PC-9 (cell line): ENCODE results near the gene ZNF565. TPM values are rescaled to one million over a fixed set of nuclear protein-coding genes. Genes with fewer than 3 reads are reported as not detected.
A peak's percentile ranks its signal among the peaks of the same experiment; 100 is the strongest.

ENCODE experiments used
- BruUV-seq: library from RNA; stranded (reverse); fragments of 400-500 nt; replicated peaks from 2 replicates; lab custom pipeline; 2021; lab: Mats Ljungman, UMichigan
- CTCF ChIA-PET: fragments of 300-600 bp; sonication (Branson Sonifier 250); formaldehyde crosslinking; loops from one replicate; lab custom pipeline; 2022; ENCODE audit warnings: antibody characterized with exemption; lab: Charles Lee
- POLR2A ChIA-PET: fragments of 300-600 bp; sonication (Branson Sonifier 250); formaldehyde crosslinking; loops from one replicate; lab custom pipeline; 2022; ENCODE audit warnings: antibody characterized with exemption; ENCODE audit not compliant: unreplicated experiment; lab: Charles Lee
- DNase-seq, 2 experiments: peaks; one replicate each; pipeline versions ENCODE4 v3.0.0 to v3.0.0-alpha.2; 2015 to 2022; ENCODE audit warnings: mixed read lengths in 1 of 2
- H2AFZ ChIP-seq: fragments of 200-600 bp; sonication (generic); 2 replicates; pipeline ENCODE4 v1.8.1; 2017; ENCODE audit warnings: antibody characterized with exemption
- H3F3A ChIP-seq: fragments of 200-600 bp; sonication (generic); 2 replicates; pipeline ENCODE4 v1.8.1; 2017; ENCODE audit warnings: antibody characterized with exemption, mild to moderate bottlenecking, low read depth; ENCODE audit not compliant: insufficient read depth
- H3K27ac ChIP-seq: fragments of 200-600 bp; sonication (generic); 2 replicates; pipeline ENCODE4 v1.6.1; 2016; ENCODE audit warnings: mixed run types
- H3K27me3 ChIP-seq: fragments of 200-600 bp; sonication (generic); 2 replicates; pipeline ENCODE4 v1.6.1; 2016; ENCODE audit warnings: low read depth, mixed run types; ENCODE audit not compliant: insufficient read depth
- H3K36me3 ChIP-seq: fragments of 200-600 bp; sonication (generic); 2 replicates; pipeline ENCODE4 v1.6.1; 2016; ENCODE audit warnings: low read depth, mixed run types
- H3K4me1 ChIP-seq: fragments of 200-600 bp; sonication (generic); replicated peaks from 2 replicates; pipeline ENCODE4 v1.6.1; 2016; ENCODE audit warnings: mixed run types; ENCODE audit not compliant: insufficient read depth
- H3K4me2 ChIP-seq: fragments of 200-600 bp; sonication (generic); 2 replicates; pipeline ENCODE4 v1.6.1; 2017; ENCODE audit warnings: mixed run types
- H3K4me3 ChIP-seq: fragments of 200-600 bp; sonication (generic); 2 replicates; pipeline ENCODE4 v1.6.1; 2016; ENCODE audit warnings: mixed run types
- H3K79me2 ChIP-seq: fragments of 200-600 bp; sonication (generic); 2 replicates; pipeline ENCODE4 v1.6.1; 2017; ENCODE audit warnings: low read depth, mixed run types
- H3K9me2 ChIP-seq: fragments of 200-600 bp; sonication (generic); 2 replicates; pipeline ENCODE4 v1.8.1; 2017; ENCODE audit warnings: mild to moderate bottlenecking; ENCODE audit not compliant: insufficient read depth
- H3K9me3 ChIP-seq: fragments of 200-600 bp; sonication (generic); 2 replicates; pipeline ENCODE4 v1.8.1; 2016; ENCODE audit warnings: low read depth; ENCODE audit not compliant: insufficient read depth
- H4K20me1 ChIP-seq: fragments of 200-600 bp; sonication (generic); 2 replicates; pipeline ENCODE4 v1.8.1; 2017; ENCODE audit not compliant: insufficient read depth
- CTCF ChIP-seq: fragments of 200-600 bp; sonication (generic); conservative IDR thresholded peaks from 2 replicates; pipeline ENCODE4 v1.6.1; 2017; ENCODE audit warnings: mixed run types, antibody characterized with exemption, mild to moderate bottlenecking, moderate library complexity
- EZH2 ChIP-seq: fragments of 200-600 bp; sonication (generic); IDR thresholded peaks from 2 replicates; pipeline ENCODE4 v1.8.0; 2017; ENCODE audit warnings: antibody characterized with exemption, low read depth
- intact Hi-C: fragments of 100-400 bp; cut with micrococcal nuclease; formaldehyde crosslinking; loops from one replicate; pipeline ENCODE4 v1.10.0; 2022; ENCODE audit not compliant: unreplicated experiment
- total RNA-seq: library from RNA; stranded (reverse); gene quantifications from 2 replicates; pipeline ENCODE4 v1.2.3, GENCODE V29; 2021

Gene ZNF565
- total RNA-seq, 1 experiment from 2014 or later, result 3.3 TPM

GRCh38 chr19:36142046-36142445 is 72.4 kb downstream of the ZNF565 start:
- Histone ChIP-seq H3K9me3 (no peaks in the 10 kb centered on the region), H2AFZ (no peak overlapping the region), H3K4me1 (peaks cover 31% of the 10 kb centered on the region), H3K4me2 (peak overlapping the region; percentile 88), H3K27ac (no peak overlapping the region), H3F3A (peaks cover 58% of the 10 kb centered on the region), H3K9me2 (no peaks in the 10 kb centered on the region), H4K20me1 (peaks cover 32% of the 10 kb centered on the region), H3K79me2 (peaks cover 43% of the 10 kb centered on the region), H3K36me3 (peaks cover 44% of the 10 kb centered on the region), H3K4me3 (no peak overlapping the region), H3K27me3 (no peaks in the 10 kb centered on the region)
- ChIA-PET POLR2A (no interaction called here), CTCF (no interaction called here)
- intact Hi-C loops, result no loop called here
- no peak for DNase-seq
- no TSS peak for BruUV-seq
- TF ChIP-seq CTCF (no peak), EZH2 (no peak)

- peaks cover 36% of the 10 kb centered on the region for H3K36me3 ChIP-seq
- H3K9me2 ChIP-seq, result no peaks in the 10 kb centered on the region
- ChIA-PET CTCF (no interaction called here), POLR2A (no interaction called here)
- H3K27me3 ChIP-seq, result no peaks in the 10 kb centered on the region
- peak; percentile 81 to 93 for DNase-seq
- H3K9me3 ChIP-seq, result no peaks in the 10 kb centered on the region
- H3K79me2 ChIP-seq, result peaks cover 43% of the 10 kb centered on the region
- TF ChIP-seq EZH2 (no peak), CTCF (no peak)
- H4K20me1 ChIP-seq, result peaks cover 32% of the 10 kb centered on the region
- BruUV-seq, result no TSS peak
- intact Hi-C loops, result no loop called here
- H3K27ac ChIP-seq, result no peak overlapping the region; the same call in none of the 2 replicates
- H3K4me3 ChIP-seq, result peak overlapping the region; percentile 98
- peaks cover 56% of the 10 kb centered on the region for H3F3A ChIP-seq
- H2AFZ ChIP-seq, result no peak overlapping the region
- peak overlapping the region; percentile 88 for H3K4me2 ChIP-seq
- H3K4me1 ChIP-seq, result peaks cover 36% of the 10 kb centered on the region
These were observed 73.2 kb downstream of the ZNF565 start for GRCh38 chr19:36141039-36141927.

- H3K27ac ChIP-seq, result peak overlapping the region; percentile 96
- ChIA-PET POLR2A (interaction anchor here (0.6 to 1.0 kb wide), 3 partner anchors 13 to 284 kb away, joined by 3 to 5 read pairs (median 4); no protein-coding TSS in a partner anchor), CTCF (interaction anchor here (1.4 kb wide), 1 partner anchor 12 kb away, joined by 4 read pairs; no protein-coding TSS in a partner anchor)
- no peaks in the 10 kb centered on the region for H3K27me3 ChIP-seq
- H4K20me1 ChIP-seq, result peaks cover 30% of the 10 kb centered on the region
- peaks cover 28% of the 10 kb centered on the region for H3K36me3 ChIP-seq
- BruUV-seq, result TSS peak; percentile 89
- H3K9me3 ChIP-seq, result no peaks in the 10 kb centered on the region
- intact Hi-C loops, result no loop called here
- DNase-seq, result peak; percentile 19 to 42
- H3K4me3 ChIP-seq, result peak overlapping the region; percentile 98
- TF ChIP-seq CTCF, result no peak
- TF ChIP-seq EZH2, result no peak
- H3K4me2 ChIP-seq, result peak overlapping the region; percentile 77
- 0 out of 2 replicates have a peak overlapping the region, but pooled peaks have one; percentile 36 for H2AFZ ChIP-seq
- peaks cover 43% of the 10 kb centered on the region for H3K79me2 ChIP-seq
- no peaks in the 10 kb centered on the region for H3K9me2 ChIP-seq
- H3F3A ChIP-seq, result peaks cover 62% of the 10 kb centered on the region
- H3K4me1 ChIP-seq, result peaks cover 44% of the 10 kb centered on the region
These were observed 74.0 kb downstream of the ZNF565 start for GRCh38 chr19:36140304-36141038.
